ENCODE results near the gene ZNF423. TPM values are rescaled to one million over a fixed set of nuclear protein-coding genes. Genes with fewer than 3 reads are reported as not detected.

The ZNF423 gene
- total RNA-seq, 1 donor from 2014 or later: 4.7 TPM

- DNase-seq: no peak
Observed at GRCh38 chr16:49621241-49622083, 234.4 kb downstream of the ZNF423 start.

- no peak for DNase-seq
Observed at GRCh38 chr16:49620869-49621240, 235.1 kb downstream of the ZNF423 start.

GRCh38 chr16:49620158-49620868, 235.6 kb downstream of the ZNF423 start:
- DNase-seq: no peak

GRCh38 chr16:49619811-49620157, 236.1 kb downstream of the ZNF423 start:
- DNase-seq: no peak

- no peak for DNase-seq
Observed at GRCh38 chr16:49618955-49619354, 237.0 kb downstream of the ZNF423 start.

GRCh38 chr16:49617710-49618330, 238.1 kb downstream of the ZNF423 start:
- no peak for DNase-seq

GRCh38 chr16:49617016-49617629, 238.8 kb downstream of the ZNF423 start:
- DNase-seq: no peak

- no peak for DNase-seq
Observed at GRCh38 chr16:49615576-49615975, 240.3 kb downstream of the ZNF423 start.

GRCh38 chr16:49610983-49611382, 244.9 kb downstream of the ZNF423 start:
- no peak for DNase-seq

- no peak for DNase-seq
Observed at GRCh38 chr16:49608779-49609178, 247.1 kb downstream of the ZNF423 start.

GRCh38 chr16:49608098-49608497, 247.8 kb downstream of the ZNF423 start:
- DNase-seq: no peak

- no peak for DNase-seq
Observed at GRCh38 chr16:49605536-49606254, 250.2 kb downstream of the ZNF423 start.

GRCh38 chr16:49604602-49605001, 251.3 kb downstream of the ZNF423 start:
- no peak for DNase-seq

- DNase-seq: no peak
Observed at GRCh38 chr16:49603956-49604355, 252.0 kb downstream of the ZNF423 start.

GRCh38 chr16:49602976-49603310, 253.0 kb downstream of the ZNF423 start:
- no peak for DNase-seq

GRCh38 chr16:49602201-49602975, 253.5 kb downstream of the ZNF423 start:
- no peak for DNase-seq

GRCh38 chr16:49601576-49601975, 254.3 kb downstream of the ZNF423 start:
- no peak for DNase-seq

- DNase-seq: no peak
Observed at GRCh38 chr16:49600976-49601375, 254.9 kb downstream of the ZNF423 start.

- no peak for DNase-seq
Observed at GRCh38 chr16:49600536-49600935, 255.4 kb downstream of the ZNF423 start.

GRCh38 chr16:49599704-49600103, 256.2 kb downstream of the ZNF423 start:
- DNase-seq: no peak

GRCh38 chr16:49599281-49599680, 256.6 kb downstream of the ZNF423 start:
- DNase-seq: no peak

All from occipital lobe (tissue), 2 donors.